Calu3 (cell line): ENCODE data around the gene TSNAXIP1. TPM values are rescaled to one million over a fixed set of nuclear protein-coding genes. Genes with fewer than 3 reads are reported as not detected.
A peak's percentile ranks its signal among the peaks of the same experiment; 100 is the strongest.

ENCODE experiments used
- BruUV-seq: library from RNA; stranded (reverse); fragments of 400-500 nt; replicated peaks from 2 replicates; lab custom pipeline; 2021; lab: Mats Ljungman, UMichigan
- CTCF ChIA-PET: fragments of 300-600 bp; sonication (Branson Sonifier 250); formaldehyde crosslinking; loops from one replicate; lab custom pipeline; 2022; ENCODE audit warnings: antibody characterized with exemption; lab: Charles Lee
- DNase-seq: peaks from one replicate; pipeline ENCODE4 v3.0.0; 2022
- H3K27ac Mint-ChIP-seq: one replicate; pipeline ENCODE4 v1.8.0; 2022; ENCODE audit warnings: mixed read lengths; ENCODE audit not compliant: unreplicated experiment
- H3K27me3 Mint-ChIP-seq: one replicate; pipeline ENCODE4 v1.8.0; 2022; ENCODE audit warnings: mixed read lengths; ENCODE audit not compliant: unreplicated experiment
- H3K36me3 Mint-ChIP-seq: one replicate; pipeline ENCODE4 v1.8.0; 2022; ENCODE audit warnings: mild to moderate bottlenecking, moderate library complexity, mixed read lengths; ENCODE audit not compliant: insufficient read depth, unreplicated experiment
- H3K4me1 Mint-ChIP-seq: one replicate; pipeline ENCODE4 v1.8.0; 2022; ENCODE audit warnings: mild to moderate bottlenecking, low read depth, mixed read lengths; ENCODE audit not compliant: unreplicated experiment
- H3K4me3 Mint-ChIP-seq: one replicate; pipeline ENCODE4 v1.8.0; 2022; ENCODE audit warnings: mild to moderate bottlenecking, low read depth, moderate library complexity, mixed read lengths; ENCODE audit not compliant: unreplicated experiment
- H3K9me3 Mint-ChIP-seq: one replicate; pipeline ENCODE4 v1.8.0; 2022; ENCODE audit warnings: low read depth, mixed read lengths; ENCODE audit not compliant: unreplicated experiment
- CTCF ChIP-seq: fragments of 200-600 bp; IDR thresholded peaks from one replicate; pipeline ENCODE4 v1.8.0; 2022; ENCODE audit warnings: antibody characterized with exemption; ENCODE audit not compliant: unreplicated experiment
- intact Hi-C: fragments of 100-400 bp; cut with micrococcal nuclease; formaldehyde crosslinking; loops from one replicate; pipeline ENCODE4 v1.10.0; 2022; ENCODE audit not compliant: unreplicated experiment
- total RNA-seq: library from RNA; stranded (reverse); gene quantifications from 2 replicates; pipeline ENCODE4 v1.2.3, GENCODE V29; 2022

TSNAXIP1 gene
- total RNA-seq, 1 experiment from 2014 or later, result 1.0 TPM

- CTCF ChIA-PET, result interaction anchor here (0.7 to 1.7 kb wide), 8 partner anchors 18 to 477 kb away, joined by 4 to 18 read pairs (median 4); partner anchors contain the start of gene CTCF
- BruUV-seq, result no TSS peak
- DNase-seq, result peak; percentile 46
- TF ChIP-seq CTCF, result peak; percentile 20
- Mint-ChIP-seq H3K27ac (no peak overlapping the region), H3K27me3 (no peaks in the 10 kb centered on the region), H3K4me3 (no peak overlapping the region), H3K36me3 (peaks cover 53% of the 10 kb centered on the region), H3K9me3 (no peaks in the 10 kb centered on the region), H3K4me1 (peaks cover 29% of the 10 kb centered on the region)
- intact Hi-C loops, result no loop called here
These were observed 58.6 kb downstream of the TSNAXIP1 start for GRCh38 chr16:67865318-67865717.

GRCh38 chr16:67868290-67868689 lies 61.6 kb downstream of the TSNAXIP1 start:
- H3K36me3 Mint-ChIP-seq, result peaks cover 64% of the 10 kb centered on the region
- no peaks in the 10 kb centered on the region for H3K9me3 Mint-ChIP-seq
- CTCF ChIA-PET, result no interaction called here
- H3K4me1 Mint-ChIP-seq, result peaks cover 8% of the 10 kb centered on the region
- intact Hi-C loops, result no loop called here
- H3K4me3 Mint-ChIP-seq, result no peak overlapping the region
- no peaks in the 10 kb centered on the region for H3K27me3 Mint-ChIP-seq
- no peak for TF ChIP-seq CTCF
- DNase-seq, result no peak
- H3K27ac Mint-ChIP-seq, result no peak overlapping the region
- no TSS peak for BruUV-seq

GRCh38 chr16:67869653-67870052 lies 63.0 kb downstream of the TSNAXIP1 start:
- BruUV-seq, result no TSS peak
- no peak for DNase-seq
- TF ChIP-seq CTCF, result no peak
- CTCF ChIA-PET, result no interaction called here
- Mint-ChIP-seq H3K27ac (no peak overlapping the region), H3K27me3 (no peaks in the 10 kb centered on the region), H3K4me3 (no peak overlapping the region), H3K9me3 (no peaks in the 10 kb centered on the region), H3K36me3 (peaks cover 73% of the 10 kb centered on the region), H3K4me1 (peaks cover 18% of the 10 kb centered on the region)
- intact Hi-C loops, result no loop called here

- no peak for DNase-seq
- CTCF ChIA-PET, result interaction anchor here (0.6 to 0.7 kb wide), 3 partner anchors 13 to 90 kb away, joined by 3 to 8 read pairs (median 5); partner anchors contain the start of gene NRN1L
- H3K27me3 Mint-ChIP-seq, result no peaks in the 10 kb centered on the region
- H3K9me3 Mint-ChIP-seq, result no peaks in the 10 kb centered on the region
- H3K4me1 Mint-ChIP-seq, result peaks cover 31% of the 10 kb centered on the region
- no peak overlapping the region for H3K27ac Mint-ChIP-seq
- BruUV-seq, result no TSS peak
- intact Hi-C loops, result no loop called here
- H3K4me3 Mint-ChIP-seq, result no peak overlapping the region
- peaks cover 67% of the 10 kb centered on the region for H3K36me3 Mint-ChIP-seq
- TF ChIP-seq CTCF, result no peak
These were observed 64.6 kb downstream of the TSNAXIP1 start for GRCh38 chr16:67871256-67871655.
